ENCODE data around the gene CDH4.

DNA sequence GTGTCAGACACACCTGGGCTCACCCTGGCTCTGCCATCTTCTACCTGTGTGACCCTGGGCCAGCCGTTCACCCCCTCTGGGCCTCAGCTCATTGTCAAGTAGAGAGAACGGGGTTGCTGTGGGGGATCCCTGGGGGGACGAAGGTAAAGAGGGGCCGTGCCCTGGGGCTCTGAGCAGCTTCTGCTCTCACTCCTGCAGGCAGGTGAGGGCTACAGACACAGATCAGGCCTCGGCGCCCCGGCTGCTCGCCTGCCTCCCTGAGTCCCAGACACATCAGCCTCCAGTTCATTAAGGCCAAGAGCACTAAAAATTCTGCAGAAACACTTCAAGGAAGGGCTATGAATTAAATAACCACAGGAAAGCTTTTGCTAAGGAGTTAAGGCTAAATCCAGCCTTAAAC, 394.4 kb downstream of the CDH4 start:
- TF ChIP-seq, protein P1, sequence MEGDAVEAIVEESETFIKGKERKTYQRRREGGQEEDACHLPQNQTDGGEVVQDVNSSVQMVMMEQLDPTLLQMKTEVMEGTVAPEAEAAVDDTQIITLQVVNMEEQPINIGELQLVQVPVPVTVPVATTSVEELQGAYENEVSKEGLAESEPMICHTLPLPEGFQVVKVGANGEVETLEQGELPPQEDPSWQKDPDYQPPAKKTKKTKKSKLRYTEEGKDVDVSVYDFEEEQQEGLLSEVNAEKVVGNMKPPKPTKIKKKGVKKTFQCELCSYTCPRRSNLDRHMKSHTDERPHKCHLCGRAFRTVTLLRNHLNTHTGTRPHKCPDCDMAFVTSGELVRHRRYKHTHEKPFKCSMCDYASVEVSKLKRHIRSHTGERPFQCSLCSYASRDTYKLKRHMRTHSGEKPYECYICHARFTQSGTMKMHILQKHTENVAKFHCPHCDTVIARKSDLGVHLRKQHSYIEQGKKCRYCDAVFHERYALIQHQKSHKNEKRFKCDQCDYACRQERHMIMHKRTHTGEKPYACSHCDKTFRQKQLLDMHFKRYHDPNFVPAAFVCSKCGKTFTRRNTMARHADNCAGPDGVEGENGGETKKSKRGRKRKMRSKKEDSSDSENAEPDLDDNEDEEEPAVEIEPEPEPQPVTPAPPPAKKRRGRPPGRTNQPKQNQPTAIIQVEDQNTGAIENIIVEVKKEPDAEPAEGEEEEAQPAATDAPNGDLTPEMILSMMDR (IDR thresholded peaks at IDR 0.05), result no peak
- TF ChIP-seq POLR2A (IDR thresholded peaks at IDR 0.05), result no peak

Measured in ovary (tissue), 3 donors.